OCI-LY7 (cell line): Measurements from ENCODE around the gene C10orf88.

Experiments
- EZH2phosphoT487 ChIP-seq: fragments of 200-600 bp; sonication (generic); IDR thresholded peaks from 2 replicates; pipeline ENCODE4 v1.6.1; 2018; ENCODE audit warnings: low read depth, borderline replicate concordance, mild to moderate bottlenecking, mixed run types, antibody characterized with exemption, low read length, moderate library complexity, mixed read lengths
- TF ChIP-seq, protein P1 (sequence below): fragments of 200-600 bp; sonication (generic); conservative IDR thresholded peaks from 2 replicates; pipeline ENCODE4 v1.5.1; 2014; ENCODE audit warnings: mild to moderate bottlenecking, antibody characterized with exemption, low read length, moderate library complexity, mixed read lengths

DNA sequence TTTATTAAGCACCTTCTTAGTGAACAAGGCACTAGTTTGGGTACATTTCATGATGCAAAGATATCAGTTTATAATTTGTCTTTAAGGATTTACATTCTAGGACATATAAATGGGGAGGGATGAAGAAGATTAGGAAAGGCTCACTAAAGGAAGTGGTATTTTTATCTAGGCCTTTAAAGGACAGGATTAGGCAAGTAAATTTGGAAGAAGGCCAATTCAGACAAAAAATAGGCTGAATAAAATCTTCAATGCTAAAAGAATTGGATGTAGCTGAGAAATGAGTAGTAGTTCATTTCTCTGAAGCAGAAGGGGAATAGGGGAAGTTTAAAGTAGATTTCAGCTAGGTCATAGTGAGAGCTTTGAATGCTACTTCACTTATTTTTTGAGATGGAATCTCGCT is 69.9 kb downstream of the C10orf88 start:
- TF ChIP-seq, protein P1, sequence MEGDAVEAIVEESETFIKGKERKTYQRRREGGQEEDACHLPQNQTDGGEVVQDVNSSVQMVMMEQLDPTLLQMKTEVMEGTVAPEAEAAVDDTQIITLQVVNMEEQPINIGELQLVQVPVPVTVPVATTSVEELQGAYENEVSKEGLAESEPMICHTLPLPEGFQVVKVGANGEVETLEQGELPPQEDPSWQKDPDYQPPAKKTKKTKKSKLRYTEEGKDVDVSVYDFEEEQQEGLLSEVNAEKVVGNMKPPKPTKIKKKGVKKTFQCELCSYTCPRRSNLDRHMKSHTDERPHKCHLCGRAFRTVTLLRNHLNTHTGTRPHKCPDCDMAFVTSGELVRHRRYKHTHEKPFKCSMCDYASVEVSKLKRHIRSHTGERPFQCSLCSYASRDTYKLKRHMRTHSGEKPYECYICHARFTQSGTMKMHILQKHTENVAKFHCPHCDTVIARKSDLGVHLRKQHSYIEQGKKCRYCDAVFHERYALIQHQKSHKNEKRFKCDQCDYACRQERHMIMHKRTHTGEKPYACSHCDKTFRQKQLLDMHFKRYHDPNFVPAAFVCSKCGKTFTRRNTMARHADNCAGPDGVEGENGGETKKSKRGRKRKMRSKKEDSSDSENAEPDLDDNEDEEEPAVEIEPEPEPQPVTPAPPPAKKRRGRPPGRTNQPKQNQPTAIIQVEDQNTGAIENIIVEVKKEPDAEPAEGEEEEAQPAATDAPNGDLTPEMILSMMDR: no peak
- no peak for TF ChIP-seq EZH2phosphoT487
